22Rv1 (cell line): ENCODE data around the gene PIAS4.

Source experiments
- CTCF ChIP-seq: fragments of 450-650 bp; IDR thresholded peaks from 2 replicates; pipeline ENCODE4 v1.5.1; 2017; ENCODE audit warnings: mild to moderate bottlenecking
- ZFX ChIP-seq: fragments of 450-650 bp; IDR thresholded peaks from 2 replicates; pipeline ENCODE4 v1.6.1; 2017; ENCODE audit warnings: antibody characterized with exemption, borderline replicate concordance

- no peak for TF ChIP-seq CTCF
- TF ChIP-seq ZFX: no peak
These were observed 45.5 kb downstream of the PIAS4 start for GRCh38 chr19:4052993-4053422.
